NCI-H2227 (cell line): Measurements from ENCODE around the gene RAB11B.
"Not testable (repeated sequence)": the region's sequence is repeated elsewhere in the genome, so short reads cannot be mapped to it uniquely, and the experiment has no call there.

Source experiments
- DNase-seq: peaks from one replicate; lab custom pipeline; 2025; ENCODE audit not compliant: unreplicated experiment; lab: John Stamatoyannopoulos, UW

Gene RAB11B

DNA sequence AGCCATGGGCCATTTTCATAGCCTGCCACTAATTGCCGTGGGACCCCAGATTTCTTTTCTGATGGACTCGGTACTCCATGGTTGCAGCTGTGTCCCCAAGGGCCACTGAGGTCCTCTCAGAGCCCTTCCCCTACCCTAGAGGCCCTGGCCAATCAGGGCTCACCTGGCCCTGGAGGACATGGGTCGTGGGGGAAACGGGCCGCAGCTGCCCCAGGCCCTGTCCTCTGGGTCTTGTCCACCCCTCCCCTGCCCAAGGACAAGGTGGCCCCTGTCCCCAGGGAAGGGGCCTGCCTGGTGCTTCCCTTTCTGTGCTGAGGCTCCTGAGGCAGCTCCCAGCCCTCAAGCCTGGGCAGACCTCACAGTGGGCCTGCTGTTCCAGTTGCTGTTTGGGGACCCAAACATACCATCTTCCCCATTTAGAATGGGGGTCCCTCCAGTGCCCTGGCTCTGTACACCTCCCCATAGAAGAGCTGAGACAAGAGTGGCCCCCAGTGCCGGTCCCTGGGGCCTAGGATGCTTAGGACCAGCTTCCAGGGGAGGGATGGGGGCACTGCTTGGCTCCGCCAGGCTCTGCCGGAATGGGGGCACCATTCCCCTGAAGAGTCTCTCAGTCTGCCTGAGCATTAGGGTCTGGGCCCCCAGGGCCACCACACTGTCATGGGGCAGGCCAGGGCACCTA is 3.2 kb downstream of the RAB11B start:
- no peak for DNase-seq

DNA sequence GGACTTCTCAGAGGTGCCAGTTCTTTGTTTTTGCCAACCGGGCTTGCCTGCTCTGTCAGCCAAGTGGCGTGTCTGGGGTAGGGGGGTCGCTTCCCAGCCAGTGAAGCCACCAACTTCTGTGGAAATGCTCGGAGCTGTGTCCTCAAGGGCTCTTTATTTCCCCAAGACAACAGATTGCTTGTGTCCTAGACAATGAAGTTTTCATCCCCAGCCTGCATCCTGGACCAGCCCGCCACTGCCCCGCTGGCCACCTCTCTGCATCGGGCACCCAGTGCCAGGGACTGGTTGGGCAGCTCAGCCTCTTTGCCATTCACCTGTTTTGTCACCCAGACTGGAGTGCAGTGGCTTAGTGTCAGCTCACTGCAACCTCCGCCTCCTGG is 3.7 kb downstream of the RAB11B start:
- DNase-seq: no peak

DNA sequence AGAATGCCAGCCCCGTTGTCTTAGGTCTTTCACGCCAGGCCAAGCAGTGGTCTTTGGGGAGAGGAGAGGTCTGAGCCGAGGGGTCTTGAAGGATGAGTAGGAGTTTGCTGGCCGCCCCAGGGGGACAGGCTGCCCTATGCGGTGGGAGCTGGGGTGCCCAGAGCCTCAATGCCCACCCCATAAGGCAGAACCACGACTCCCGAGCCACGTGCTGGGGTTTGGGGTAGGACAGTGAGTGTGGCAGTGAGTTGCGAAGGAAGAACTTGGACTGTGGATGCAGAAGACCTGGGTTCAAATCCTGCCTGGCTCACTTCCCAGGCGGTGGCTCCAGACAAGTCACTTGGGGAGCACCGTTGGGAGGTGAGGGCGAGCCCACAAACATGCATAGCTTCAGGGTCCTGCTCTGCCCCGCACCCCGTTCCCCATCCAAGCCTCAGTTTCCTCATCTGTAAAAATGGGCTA is 5.5 kb downstream of the RAB11B start:
- no peak for DNase-seq

DNA sequence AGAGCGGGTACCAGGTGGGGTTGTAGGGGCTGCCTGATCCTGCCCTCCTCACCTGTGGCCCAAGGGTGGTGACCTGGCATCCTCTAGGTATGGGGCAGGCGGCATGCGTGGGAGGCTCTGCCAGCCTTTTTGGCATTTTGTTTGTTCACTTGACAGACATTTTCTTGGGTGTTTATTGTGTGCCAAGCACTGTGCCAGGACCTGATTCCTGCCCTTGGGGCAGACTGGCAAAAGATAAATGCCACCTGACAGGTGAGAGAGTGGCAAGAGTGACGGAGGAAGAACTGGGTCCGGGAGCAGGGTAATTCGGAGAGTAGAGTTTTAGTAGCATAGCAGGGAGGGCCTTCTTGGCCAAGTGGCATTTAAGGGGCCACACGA is 6.0 kb downstream of the RAB11B start:
- DNase-seq: no peak

DNA sequence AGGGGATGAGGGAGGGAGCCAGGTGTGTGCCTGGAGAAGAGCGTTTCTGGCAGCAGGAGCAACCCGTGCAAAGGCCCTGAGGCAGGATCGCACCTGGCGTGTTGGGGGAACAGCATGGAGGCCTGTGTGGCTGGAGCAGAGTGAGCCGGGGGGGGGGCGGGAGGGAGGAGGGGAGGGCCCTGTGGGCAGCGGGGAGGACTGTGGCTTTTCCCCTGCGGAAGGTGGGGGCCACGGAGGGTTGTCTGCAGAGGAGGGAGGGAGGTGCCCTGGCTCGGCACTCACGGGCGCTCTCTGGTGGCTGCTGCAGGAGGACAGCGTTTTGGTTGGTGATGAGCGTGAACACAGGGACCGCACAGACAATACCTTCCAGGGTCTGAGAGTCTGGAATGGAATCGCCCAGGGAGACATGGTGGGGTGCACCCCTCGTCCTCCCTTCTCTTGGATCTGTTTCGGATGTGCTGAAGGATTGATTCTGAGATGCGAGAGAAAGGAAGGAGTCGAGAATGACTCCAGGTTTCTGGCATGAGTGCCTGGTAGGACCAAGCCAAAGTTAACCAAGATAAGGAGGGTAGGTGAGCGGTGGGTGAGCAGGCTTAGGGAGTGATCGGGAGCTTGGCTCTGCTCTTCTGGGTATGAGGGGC is 6.5 kb downstream of the RAB11B start:
- DNase-seq: peak; percentile 32

DNA sequence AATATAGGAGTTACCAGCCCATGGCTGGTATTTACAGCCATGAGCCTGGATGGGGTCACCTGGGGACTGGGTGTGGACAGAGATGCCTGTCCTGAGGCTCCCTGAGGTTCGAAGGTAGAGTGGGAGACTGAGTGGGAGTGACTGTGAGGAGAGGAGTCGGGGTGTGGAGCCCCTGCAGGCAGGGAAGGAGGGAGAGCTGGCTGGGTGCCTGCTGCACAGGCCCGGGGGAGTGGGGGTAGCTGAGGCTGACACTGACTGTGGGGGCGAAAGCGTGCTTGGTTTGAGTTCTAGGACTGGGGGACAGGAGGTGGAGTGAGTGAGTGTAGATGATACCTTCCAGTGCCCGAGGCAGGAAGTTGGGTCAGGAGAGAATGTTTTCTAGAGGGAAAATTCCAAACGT is 7.1 kb downstream of the RAB11B start:
- no peak for DNase-seq

DNA sequence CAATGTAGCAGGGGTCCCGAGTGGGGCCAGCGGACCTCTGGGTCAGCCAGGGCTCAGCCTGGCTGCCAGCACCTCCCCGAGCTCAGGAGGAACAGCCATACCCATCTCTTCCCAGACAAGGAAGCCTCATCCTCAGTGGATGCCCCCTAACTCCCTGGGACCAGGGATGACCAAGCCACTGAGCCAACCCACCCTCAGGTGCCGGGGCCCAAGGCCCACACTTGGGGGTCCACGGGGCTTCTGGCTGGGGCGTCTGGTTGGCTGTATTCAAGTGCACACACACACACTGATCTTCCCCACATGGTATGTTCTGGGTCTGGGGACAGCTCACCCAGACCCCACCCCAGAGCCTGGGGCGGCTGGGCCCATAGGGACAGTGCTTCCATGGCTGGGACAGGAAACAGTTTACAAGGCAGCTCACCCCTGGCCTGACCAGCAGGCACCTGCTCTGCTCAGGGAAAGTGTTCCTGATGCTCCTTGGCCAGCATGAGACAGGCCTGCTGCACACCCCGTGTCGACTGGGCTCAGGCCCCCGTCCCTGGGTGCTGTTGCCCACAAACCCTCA is 7.7 kb downstream of the RAB11B start:
- no peak for DNase-seq

DNA sequence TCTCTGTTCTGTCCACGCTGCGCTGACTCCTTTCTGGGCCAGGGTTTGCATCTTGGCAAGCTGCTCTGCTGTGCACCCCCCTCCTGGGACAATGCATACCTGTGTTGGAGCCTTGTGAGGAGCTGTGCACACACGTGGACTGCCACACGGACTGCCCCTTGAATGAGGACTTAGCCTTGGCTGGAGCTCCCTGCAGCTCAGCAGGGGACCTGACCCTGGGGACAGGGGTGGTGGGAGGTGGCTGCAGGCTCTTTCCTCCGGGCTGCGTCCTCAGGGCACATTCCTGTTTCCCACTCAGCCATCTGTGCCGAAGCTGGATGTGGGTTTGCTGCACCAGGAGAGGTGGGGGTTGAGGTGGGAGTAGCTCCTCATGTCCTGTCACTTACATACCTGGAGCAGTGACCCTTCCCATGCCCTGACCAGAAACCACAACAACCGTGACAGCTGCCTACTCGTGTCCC is 8.2 kb downstream of the RAB11B start:
- DNase-seq: no peak

DNA sequence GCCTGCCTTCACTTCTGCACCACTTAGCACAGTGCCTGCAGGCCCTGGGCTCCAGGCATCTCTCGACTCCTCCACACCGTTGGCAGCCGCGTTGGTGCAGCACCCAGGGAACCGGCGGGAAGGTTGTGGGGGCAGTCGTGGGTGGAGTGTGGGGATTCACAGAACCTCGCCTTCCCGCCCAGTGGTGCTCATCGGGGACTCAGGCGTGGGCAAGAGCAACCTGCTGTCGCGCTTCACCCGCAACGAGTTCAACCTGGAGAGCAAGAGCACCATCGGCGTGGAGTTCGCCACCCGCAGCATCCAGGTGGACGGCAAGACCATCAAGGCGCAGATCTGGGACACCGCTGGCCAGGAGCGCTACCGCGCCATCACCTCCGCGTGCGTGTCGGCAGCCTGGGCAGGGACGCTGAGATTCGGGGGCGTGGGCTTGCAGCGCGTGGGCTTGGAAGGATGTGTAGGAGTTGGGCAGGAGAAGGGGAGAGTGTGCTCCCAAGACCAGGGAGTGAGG is 9.6 kb downstream of the RAB11B start:
- DNase-seq: no peak

DNA sequence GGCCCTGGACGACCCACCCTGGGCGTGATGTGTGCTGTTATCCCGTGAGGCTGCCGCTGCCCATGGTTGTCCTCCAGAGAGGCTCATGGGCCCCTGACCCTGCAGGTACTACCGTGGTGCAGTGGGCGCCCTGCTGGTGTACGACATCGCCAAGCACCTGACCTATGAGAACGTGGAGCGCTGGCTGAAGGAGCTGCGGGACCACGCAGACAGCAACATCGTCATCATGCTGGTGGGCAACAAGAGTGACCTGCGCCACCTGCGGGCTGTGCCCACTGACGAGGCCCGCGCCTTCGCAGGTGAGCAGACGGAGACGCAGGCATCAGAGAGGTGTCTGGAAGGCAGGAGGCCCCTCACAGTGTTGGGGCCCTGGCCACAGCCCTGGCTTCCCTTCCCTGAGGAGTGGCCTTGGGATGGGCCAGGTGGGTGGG is 11.8 kb downstream of the RAB11B start:
- no peak for DNase-seq

DNA sequence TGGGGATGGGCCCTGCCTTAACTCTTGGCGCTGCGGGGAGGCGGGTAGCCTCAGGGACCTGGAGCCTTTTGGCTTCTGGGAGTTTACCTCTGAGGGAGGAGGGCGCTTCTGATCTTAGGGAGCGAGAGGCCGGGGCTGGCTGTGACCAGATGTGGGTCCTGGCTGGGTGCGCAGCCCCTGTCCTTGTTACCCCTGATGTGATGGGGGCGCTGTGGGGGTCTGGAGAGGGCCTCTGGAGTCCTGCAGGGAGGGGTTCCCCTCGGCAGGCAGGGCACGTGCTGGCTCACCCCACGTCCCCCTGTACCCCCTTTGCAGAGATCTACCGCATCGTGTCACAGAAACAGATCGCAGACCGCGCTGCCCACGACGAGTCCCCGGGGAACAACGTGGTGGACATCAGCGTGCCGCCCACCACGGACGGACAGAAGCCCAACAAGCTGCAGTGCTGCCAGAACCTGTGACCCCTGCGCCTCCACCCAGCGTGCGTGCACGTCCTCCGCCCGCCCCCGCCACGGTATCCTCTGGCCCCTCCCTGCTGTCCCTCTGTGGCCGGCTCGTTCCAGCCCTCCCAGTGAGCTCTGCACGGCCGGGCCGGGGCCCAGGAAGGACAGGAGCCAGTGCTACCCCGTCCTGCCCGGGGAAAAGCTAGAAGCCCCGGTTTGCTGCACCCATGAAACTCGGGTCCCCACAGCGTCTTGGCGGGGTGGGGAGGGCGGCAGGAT is 13.1 kb downstream of the RAB11B start:
- DNase-seq: no peak

DNA sequence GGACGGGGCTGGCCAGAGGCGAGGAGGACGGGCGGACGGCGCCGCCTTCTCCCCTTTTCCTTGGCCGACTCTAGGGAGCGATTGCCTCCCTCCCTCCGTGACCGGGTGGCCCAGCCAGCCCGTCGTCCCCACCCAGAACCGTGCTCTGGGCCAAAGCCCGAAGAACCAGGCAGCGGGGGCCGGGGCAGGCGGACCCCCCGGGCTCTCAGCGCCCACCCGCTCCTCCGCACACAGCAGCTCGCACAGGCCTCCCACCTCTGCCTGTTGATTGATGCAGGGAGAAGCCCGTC is 13.6 kb downstream of the RAB11B start:
- no peak for DNase-seq

DNA sequence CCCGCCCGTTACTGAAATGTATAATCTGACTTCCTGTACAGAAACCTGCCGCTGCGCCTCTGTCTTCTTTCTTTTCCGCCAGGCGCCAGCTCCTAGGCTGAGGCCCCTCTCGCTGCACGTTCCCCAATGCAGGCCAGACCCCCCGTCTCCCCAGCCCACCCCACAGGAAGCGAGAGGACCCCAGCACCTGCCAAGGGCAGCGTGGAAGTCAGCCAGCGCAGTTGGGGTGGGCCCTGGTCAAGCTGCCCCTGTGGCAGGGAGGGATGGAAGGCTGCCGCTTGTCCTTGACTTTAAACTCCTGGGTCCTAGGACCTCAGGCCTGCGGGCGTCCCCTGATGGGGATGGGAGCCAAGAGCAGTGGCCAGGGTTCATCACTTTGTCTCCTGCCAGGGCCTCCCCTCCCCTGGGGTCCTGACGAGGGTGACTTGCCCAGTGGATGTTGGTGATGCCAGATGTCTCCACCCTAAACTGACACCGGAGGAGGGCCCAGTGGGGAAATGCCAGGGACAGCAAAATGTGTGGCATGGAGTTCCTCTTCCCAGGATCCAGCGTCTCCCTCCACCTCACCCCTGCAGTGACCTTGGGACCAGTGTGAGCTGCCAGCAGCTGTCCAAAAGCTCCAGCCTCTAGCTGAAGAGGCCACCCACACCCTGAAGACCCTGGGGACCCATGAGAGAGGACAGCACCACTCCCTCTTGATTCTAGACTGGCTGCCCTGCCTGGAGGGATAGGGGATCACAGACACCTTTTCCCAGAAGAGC is 14.4 kb downstream of the RAB11B start:
- DNase-seq: no peak

DNA sequence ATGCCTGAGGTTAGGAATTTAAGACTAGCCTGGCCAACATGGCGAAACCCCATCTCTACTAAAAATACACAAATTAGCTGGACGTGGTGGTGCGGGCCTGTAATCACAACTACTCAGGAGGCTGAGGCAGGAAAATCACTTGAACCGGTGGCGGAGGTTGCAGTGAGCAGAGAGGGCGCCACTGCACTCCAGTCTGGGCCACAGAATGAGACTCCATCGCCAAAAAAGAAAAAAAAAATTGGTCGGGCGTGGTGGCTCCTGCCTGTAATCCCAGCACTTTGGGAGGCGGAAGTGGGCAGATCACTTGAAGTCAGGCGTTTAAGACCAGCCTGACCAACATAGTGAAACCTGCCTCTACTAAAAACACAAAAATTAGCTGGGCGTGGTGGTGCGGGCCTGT is 20.6 kb downstream of the RAB11B start:
- DNase-seq: not testable (repeated sequence)

DNA sequence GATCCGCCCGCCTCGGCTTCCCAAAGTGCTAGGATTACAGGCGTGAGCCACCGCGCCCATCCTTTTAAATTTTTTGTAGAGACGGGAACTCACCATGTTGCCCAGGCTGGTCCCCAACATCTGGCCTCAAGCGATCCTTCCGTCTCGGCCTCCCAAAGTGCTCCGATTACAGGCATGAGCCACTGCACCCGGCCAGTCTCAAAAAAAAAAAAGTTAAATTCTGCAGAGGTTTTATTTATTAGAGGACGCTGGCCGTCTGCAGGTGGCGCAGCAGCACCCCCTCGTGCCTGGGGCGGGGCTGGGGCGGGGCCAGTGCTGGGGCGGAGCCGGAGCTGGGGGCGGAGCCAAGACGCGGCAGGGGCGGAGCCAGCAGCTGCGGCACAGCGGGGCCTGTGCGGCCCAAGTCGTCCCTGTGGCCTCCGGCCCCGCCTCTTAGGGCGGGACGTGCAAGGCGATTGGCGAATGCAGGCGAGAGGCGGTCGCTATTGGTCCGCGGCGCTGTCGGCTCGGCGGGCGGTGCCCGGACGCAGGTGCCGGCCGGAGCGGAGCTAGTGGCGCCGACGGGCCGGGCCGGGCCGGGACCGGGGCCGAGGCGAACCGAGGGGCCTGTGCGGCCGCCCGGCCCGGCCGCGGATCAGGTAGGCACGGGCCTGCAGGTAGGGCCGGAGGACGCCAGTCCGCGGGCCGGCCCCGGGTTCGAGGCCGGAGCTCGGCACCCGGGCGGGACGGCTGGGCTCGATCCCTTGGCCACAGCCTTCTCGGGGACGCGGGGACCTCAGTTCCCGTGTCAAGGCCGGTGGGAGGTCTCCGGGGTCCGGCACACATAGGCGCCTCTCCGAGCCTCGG is 22.8 kb downstream of the RAB11B start, which contains the start of gene MARCHF2:
TSS of gene MARCHF2 (plus strand) at position 523 of the 846 bp plus-strand sequence. CDS start 8,536 bp downstream, outside the sequence.
- DNase-seq: peak; percentile 96

DNA sequence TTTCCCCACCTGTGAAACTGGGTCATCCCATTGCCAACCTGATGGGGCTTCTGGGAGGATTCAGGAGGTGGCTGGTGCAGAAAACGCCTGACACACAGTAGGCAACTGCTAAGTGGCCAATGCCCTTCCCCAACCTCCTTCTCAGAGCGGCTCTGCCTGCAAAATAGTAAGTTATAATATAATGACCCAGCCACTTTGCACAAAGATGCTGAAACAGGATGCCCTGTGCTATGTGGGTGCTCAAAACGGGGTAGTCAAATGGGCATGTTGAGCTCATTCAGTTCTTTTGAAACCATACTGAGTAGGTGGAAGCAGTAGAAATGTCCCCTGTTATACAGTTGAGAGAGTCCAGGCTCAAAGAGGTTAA is 23.5 kb downstream of the RAB11B start:
- no peak for DNase-seq

DNA sequence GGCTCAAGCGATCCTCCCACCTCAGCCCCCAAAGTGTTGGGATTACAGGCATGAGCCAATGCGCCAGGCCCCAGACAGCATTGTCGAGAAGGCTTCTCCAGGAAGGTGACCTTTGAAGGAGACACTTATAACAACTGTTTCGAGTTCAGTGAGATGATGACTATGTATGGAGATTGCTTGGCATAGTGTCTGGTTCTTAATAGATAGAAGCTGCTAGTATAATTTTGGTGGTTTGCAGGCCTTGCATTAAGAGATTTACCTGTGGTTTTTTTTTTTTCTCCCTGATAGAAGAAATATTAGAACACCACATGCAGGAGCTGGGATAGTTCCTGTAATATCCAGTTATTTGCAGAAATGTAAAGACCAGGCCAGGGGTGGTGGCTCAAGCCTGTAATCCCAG is 26.6 kb downstream of the RAB11B start:
- DNase-seq: peak; percentile 10

DNA sequence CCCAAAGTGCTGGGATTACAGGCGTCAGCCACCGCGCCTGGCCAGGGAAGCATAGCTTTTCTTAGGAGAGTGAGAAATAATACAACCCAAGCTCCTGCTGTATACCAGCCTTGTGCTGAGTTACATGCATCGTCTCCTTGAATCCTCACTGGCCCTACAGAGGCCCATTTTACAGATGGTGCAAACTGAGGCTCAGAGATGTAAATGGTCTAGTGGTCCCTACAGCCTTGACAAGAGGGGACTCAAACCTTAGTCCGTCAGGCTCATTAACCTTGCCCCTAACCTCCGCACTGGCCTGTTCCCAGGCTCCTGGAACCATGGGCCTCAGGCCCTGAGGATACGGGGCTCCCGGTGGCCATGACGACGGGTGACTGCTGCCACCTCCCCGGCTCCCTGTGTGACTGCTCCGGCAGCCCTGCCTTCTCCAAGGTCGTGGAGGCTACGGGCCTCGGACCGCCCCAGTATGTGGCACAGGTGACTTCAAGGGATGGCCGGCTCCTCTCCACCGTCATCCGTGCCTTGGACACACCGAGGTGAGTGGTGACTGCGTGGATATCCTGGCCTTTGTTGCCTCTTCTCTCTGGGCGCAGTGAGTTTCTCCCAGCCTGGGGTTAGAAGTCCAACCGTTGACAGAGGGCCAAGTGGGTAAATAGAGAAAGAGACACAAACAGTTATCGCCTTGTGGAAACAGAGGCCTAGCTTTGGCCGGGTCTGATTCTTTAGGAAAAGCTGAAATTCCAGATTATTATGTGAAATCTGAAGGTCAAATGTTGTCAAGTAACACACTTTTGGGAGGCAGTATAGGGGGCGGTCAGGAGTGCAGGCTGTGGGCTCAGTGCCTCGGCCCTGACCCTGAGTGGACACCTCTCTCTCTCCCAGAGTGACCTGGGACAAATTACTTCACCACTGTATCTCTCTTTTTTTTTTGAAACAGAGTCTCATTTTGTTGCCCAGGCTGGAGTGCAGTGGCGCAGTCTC is 31.6 kb downstream of the RAB11B start:
- DNase-seq: no peak

DNA sequence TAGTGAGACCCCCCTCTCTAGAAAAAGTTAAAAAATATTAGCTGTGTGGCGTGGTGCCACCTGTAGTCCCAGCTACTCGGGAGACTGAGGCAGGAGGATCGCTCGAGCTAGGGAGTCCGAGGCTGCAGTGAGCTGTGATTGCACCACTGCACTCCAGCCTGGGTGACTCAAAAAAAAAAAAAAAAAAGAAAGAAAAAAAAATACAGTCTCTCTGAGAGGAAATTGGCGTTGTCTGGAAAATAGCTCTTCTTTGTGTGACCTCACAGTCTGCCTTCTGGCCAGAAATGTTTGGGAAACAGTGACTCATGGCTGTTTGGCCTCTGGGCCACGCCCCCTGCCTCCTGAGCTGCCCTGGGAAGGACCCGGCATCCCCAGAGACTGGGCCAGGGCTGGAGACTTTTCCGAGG is 33.7 kb downstream of the RAB11B start:
- DNase-seq: no peak
